Nephron progenitor cell (in vitro differentiated cells): ENCODE results near the gene CAPN13.

ENCODE experiments used
- DNase-seq: peaks from one replicate; pipeline ENCODE4 v3.0.0; 2021
- H3K27ac Mint-ChIP-seq: 2 replicates; pipeline ENCODE4 v1.8.0; 2021; ENCODE audit warnings: mild to moderate bottlenecking, moderate library complexity, mixed read lengths
- H3K27me3 Mint-ChIP-seq: 2 replicates; pipeline ENCODE4 v1.8.0; 2021; ENCODE audit warnings: mild to moderate bottlenecking, low read depth, mixed read lengths; ENCODE audit not compliant: poor library complexity
- H3K36me3 Mint-ChIP-seq: 2 replicates; pipeline ENCODE4 v1.8.0; 2021; ENCODE audit warnings: low read depth, mixed read lengths
- H3K4me1 Mint-ChIP-seq: 2 replicates; pipeline ENCODE4 v1.8.0; 2021; ENCODE audit warnings: mixed read lengths
- H3K4me3 Mint-ChIP-seq: 2 replicates; pipeline ENCODE4 v1.8.0; 2021; ENCODE audit warnings: mild to moderate bottlenecking, moderate library complexity, mixed read lengths
- H3K9me3 Mint-ChIP-seq: 2 replicates; pipeline ENCODE4 v1.8.0; 2021; ENCODE audit warnings: mild to moderate bottlenecking, moderate library complexity, mixed read lengths
- TF ChIP-seq, protein P1 (sequence below): fragments of 200-600 bp; sonication (generic); IDR thresholded peaks from 2 replicates; pipeline ENCODE4 v1.5.0; 2021; ENCODE audit warnings: antibody characterized with exemption

CAPN13 gene

DNA sequence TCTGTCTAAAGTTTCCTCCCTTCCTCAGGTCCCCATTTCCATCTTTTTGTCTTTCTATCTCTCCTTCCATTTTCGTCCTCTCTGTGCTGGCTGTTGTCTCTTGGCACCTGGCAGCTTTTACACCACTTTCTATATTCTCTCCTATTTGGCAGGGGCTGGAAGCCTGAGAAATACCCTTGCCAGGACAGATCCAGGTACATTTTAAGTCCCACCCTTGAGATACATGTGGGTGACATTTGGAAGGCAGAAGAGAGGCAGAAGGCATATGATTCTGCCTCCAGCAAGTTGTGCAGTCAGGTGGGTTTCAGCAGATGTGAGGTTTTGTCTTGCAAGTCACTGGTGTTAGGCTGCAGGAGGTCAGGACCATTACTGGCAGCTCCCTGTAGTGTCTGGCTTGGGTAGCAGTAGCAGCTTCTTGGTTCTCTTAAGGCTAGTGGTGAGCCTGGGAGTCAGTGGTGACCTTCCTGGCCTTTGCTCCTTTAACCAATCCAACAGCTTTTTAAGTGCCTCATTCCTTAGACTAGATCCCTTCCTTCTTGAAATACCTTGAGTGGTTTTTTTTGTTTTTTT lies 90.1 kb downstream of the CAPN13 start:
- TF ChIP-seq, protein P1, sequence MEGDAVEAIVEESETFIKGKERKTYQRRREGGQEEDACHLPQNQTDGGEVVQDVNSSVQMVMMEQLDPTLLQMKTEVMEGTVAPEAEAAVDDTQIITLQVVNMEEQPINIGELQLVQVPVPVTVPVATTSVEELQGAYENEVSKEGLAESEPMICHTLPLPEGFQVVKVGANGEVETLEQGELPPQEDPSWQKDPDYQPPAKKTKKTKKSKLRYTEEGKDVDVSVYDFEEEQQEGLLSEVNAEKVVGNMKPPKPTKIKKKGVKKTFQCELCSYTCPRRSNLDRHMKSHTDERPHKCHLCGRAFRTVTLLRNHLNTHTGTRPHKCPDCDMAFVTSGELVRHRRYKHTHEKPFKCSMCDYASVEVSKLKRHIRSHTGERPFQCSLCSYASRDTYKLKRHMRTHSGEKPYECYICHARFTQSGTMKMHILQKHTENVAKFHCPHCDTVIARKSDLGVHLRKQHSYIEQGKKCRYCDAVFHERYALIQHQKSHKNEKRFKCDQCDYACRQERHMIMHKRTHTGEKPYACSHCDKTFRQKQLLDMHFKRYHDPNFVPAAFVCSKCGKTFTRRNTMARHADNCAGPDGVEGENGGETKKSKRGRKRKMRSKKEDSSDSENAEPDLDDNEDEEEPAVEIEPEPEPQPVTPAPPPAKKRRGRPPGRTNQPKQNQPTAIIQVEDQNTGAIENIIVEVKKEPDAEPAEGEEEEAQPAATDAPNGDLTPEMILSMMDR: no peak
- no peak for DNase-seq
- Mint-ChIP-seq H3K9me3 (peaks cover 10% of the 10 kb centered on the region), H3K36me3 (no peaks in the 10 kb centered on the region), H3K4me1 (no peaks in the 10 kb centered on the region), H3K27me3 (peaks cover 8% of the 10 kb centered on the region), H3K27ac (no peak overlapping the region), H3K4me3 (no peak overlapping the region)

DNA sequence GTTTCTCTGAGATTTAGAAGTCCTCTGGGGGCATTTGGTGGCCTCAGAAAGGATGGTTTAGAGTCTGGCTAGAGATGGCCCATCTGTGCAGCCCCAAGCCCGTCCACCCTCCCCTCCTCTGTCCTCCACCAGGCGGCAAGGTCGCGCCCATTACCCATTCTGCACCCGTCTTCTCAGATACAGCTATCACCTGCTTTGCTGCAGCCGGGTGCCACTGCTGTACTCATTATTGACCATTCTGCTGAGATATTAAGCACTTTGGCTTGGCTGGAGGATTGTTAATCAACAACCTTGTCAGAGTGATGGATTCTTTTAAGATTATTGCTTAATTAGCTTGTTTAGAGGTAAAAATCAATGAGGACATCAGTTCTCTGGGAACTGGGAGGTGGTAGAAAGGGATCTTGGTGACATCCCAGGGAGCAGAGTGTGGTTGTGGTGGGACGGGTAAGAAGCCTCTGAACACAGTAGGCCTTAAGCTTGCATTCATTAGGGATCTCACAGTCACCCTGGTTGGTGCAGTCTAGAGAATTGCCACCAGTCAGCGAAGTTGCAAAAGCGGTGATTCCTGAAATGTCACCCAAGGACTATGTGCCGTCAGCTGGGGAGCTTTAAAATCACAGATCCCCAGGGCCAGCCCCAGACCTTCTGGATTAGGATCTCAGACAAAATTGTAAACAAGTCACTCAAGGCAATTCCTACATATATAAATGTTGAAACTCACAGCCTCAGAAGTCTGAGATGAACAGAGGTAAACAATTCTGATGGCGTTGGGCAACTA lies 90.9 kb downstream of the CAPN13 start:
- DNase-seq: no peak
- H3K36me3 Mint-ChIP-seq: no peaks in the 10 kb centered on the region
- H3K27me3 Mint-ChIP-seq: peaks cover 8% of the 10 kb centered on the region
- no peaks in the 10 kb centered on the region for H3K4me1 Mint-ChIP-seq
- H3K4me3 Mint-ChIP-seq: no peak overlapping the region
- peaks cover 14% of the 10 kb centered on the region for H3K9me3 Mint-ChIP-seq
- H3K27ac Mint-ChIP-seq: no peak overlapping the region
- TF ChIP-seq, protein P1: no peak

DNA sequence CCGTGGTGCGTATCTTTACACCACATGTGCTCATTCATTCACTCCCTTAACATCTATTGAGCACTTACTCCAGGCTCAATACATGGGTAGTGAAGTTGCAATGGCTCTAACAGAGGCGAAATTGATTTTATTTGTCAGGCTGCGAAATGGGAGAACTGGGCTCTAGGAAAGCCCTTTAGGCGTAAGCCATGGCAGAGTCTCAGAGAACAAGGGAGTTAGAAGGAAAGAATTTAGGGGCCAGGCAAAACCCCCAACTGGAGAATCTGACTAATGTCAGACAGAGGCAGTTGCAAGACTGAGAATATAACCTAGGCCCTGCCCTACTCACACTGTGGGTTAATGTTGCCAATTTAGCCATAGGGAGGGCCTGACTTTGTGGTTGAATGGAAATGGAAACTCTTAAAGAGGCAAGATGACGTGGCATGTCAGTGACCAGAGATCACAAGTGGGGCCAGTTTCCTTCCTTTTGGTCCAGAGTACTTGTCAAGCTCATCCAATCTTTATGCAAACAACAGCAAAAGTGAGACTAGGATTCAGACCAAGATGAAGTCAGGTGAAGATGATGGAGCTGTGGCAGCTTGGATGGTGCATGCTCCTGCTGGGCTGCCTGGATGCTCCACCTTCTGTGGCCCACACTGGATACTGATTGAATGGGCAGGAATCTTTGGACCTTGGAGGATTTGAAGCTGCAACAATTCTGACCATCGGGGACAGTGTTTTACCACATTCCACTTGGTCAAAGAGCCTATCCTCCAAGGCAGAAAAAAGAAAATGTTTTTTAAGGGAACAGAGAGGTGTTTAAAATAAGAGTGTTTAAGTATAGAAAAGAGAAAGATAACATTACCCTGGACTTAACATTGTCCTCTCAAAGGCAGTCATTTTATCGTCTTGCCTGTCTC lies 92.2 kb downstream of the CAPN13 start:
- TF ChIP-seq, protein P1: peak; percentile 10
- H3K27me3 Mint-ChIP-seq: peaks cover 8% of the 10 kb centered on the region
- H3K27ac Mint-ChIP-seq: no peak overlapping the region
- H3K9me3 Mint-ChIP-seq: peaks cover 18% of the 10 kb centered on the region
- H3K4me3 Mint-ChIP-seq: no peak overlapping the region
- no peaks in the 10 kb centered on the region for H3K4me1 Mint-ChIP-seq
- no peak for DNase-seq
- H3K36me3 Mint-ChIP-seq: no peaks in the 10 kb centered on the region

GRCh38 chr2:30713698-30714097 lies 93.5 kb downstream of the CAPN13 start:
- Mint-ChIP-seq H3K9me3 (peaks cover 8% of the 10 kb centered on the region), H3K36me3 (no peaks in the 10 kb centered on the region), H3K27ac (no peak overlapping the region), H3K27me3 (peaks cover 8% of the 10 kb centered on the region), H3K4me3 (no peak overlapping the region), H3K4me1 (no peaks in the 10 kb centered on the region)
- DNase-seq: no peak
- TF ChIP-seq, protein P1: no peak

GRCh38 chr2:30711646-30712085 lies 95.6 kb downstream of the CAPN13 start:
- H3K36me3 Mint-ChIP-seq: no peaks in the 10 kb centered on the region
- H3K27ac Mint-ChIP-seq: no peak overlapping the region
- H3K4me3 Mint-ChIP-seq: no peak overlapping the region
- peak; percentile 86 for DNase-seq
- no peaks in the 10 kb centered on the region for H3K27me3 Mint-ChIP-seq
- TF ChIP-seq, protein P1: peak; percentile 99
- H3K9me3 Mint-ChIP-seq: peaks cover 8% of the 10 kb centered on the region
- no peaks in the 10 kb centered on the region for H3K4me1 Mint-ChIP-seq
